ENCODE data around the gene CCDC87. TPM values are rescaled to one million over a fixed set of nuclear protein-coding genes. Genes with fewer than 3 reads are reported as not detected.

Gene CCDC87
- total RNA-seq, 4 donors from 2014 or later = 0.32 to 0.96 TPM; not detected in 2

DNA sequence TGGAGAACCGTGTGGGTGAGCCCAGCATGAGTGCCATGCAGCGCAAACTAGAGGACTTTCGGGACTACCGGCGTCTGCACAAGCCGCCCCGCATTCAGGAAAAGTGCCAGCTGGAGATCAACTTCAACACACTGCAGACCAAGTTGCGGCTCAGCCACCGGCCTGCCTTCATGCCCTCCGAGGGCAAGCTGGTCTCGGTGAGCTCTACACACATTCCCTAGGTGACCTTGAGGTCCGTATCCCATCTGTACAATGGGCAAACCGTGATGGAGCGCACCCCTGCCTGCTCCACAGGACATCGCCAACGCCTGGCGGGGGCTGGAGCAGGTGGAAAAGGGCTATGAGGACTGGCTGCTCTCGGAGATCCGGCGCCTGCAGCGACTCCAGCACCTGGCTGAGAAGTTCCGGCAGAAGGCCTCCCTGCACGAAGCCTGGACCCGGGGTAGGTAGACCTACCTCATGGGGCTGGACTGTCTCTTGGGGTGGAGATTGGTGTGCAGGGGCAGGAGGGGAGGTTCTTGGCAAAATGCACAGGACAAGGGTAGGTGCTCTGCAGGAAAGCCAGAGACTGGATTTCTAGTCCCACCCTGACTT is 35.0 kb downstream of the CCDC87 start:
- H3K27ac ChIP-seq = no peak overlapping the region

DNA sequence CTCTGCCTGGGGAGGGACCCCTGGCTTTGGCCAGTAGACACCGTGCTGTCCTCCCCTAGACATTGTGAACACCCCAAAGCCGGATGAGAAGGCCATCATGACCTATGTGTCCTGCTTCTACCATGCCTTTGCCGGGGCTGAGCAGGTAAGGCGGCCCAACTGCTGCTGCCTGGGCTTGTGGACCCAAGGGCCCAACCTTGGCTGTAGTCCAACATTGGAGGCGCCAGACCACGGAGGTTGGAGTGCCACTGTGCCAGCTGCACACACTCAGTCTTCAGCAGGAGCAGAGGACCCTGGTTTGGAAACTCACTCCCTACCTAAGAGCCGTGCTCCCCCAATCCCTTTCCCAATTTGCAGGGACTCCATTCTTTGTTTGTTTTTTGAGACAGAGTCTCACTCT is 36.8 kb downstream of the CCDC87 start:
- 73% methylated on average over 7 of the region's 7 CpGs; no CpG with 5 or more reads in 1 of the 2 donors for WGBS, 2 donors (ENCODE audit: low coverage in 1 of 2)
- Histone ChIP-seq H3K9me3 (no peaks in the 10 kb centered on the region), H3K27ac (no peak overlapping the region), H3K36me3 (no peaks in the 10 kb centered on the region), H3K27me3 (peaks cover 25% of the 10 kb centered on the region), H3K4me3 (no peak overlapping the region), H3K4me1 (peaks cover 6 to 9% (median 8%) of the 10 kb centered on the region in 4 donors)
- TF ChIP-seq POLR2AphosphoS5 (IDR thresholded peaks at IDR 0.05) (no peak), POLR2A (IDR thresholded peaks at IDR 0.05) (no peak), EP300 (IDR thresholded peaks at IDR 0.05; ENCODE audit: low read depth) (no peak)
- TF ChIP-seq, protein P1, sequence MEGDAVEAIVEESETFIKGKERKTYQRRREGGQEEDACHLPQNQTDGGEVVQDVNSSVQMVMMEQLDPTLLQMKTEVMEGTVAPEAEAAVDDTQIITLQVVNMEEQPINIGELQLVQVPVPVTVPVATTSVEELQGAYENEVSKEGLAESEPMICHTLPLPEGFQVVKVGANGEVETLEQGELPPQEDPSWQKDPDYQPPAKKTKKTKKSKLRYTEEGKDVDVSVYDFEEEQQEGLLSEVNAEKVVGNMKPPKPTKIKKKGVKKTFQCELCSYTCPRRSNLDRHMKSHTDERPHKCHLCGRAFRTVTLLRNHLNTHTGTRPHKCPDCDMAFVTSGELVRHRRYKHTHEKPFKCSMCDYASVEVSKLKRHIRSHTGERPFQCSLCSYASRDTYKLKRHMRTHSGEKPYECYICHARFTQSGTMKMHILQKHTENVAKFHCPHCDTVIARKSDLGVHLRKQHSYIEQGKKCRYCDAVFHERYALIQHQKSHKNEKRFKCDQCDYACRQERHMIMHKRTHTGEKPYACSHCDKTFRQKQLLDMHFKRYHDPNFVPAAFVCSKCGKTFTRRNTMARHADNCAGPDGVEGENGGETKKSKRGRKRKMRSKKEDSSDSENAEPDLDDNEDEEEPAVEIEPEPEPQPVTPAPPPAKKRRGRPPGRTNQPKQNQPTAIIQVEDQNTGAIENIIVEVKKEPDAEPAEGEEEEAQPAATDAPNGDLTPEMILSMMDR (IDR thresholded peaks at IDR 0.05) = no peak
- intact Hi-C loops (cut with DNase I; ENCODE audit: low total_unique reads) = loop anchor here (10.0 kb wide), 1 partner anchor 279 kb away; no protein-coding TSS in a partner anchor
- no peak for DNase-seq
- in situ Hi-C loops (cut with MboI; ENCODE audit: low pct_ligation_motif_present in 1 of 4, low pct_unique_long_range_greater_than_20kb in 1 of 4, low sequenced_read_pairs in 3 of 4) = loop anchor here in 1 of 4 donors (25.0 kb wide), 1 partner anchor 281 kb away; the partner anchor contains the start of gene RCE1

More for the DNA sequence above, 35.0 kb downstream of the CCDC87 start:
- intact Hi-C loops (cut with DNase I; ENCODE audit: low total_unique reads) (loop anchor here (10.0 kb wide), 1 partner anchor 277 kb away; no protein-coding TSS in a partner anchor), in situ Hi-C loops (cut with MboI; ENCODE audit: low pct_ligation_motif_present in 1 of 4, low pct_unique_long_range_greater_than_20kb in 1 of 4, low sequenced_read_pairs in 3 of 4) (loop anchor here in 1 of 4 donors (25.0 kb wide), 1 partner anchor 279 kb away; the partner anchor contains the start of gene RCE1)
- no peak for DNase-seq
- H3K36me3 ChIP-seq = no peaks in the 10 kb centered on the region
- 93% methylated on average over 24 of the region's 24 CpGs; no CpG with 5 or more reads in 1 of the 2 donors for WGBS, 2 donors (ENCODE audit: low coverage in 1 of 2)
- H3K4me1 ChIP-seq = peaks cover 6 to 9% (median 8%) of the 10 kb centered on the region in 4 donors
- H3K4me3 ChIP-seq = no peak overlapping the region
- TF ChIP-seq POLR2A (IDR thresholded peaks at IDR 0.05) (no peak), POLR2AphosphoS5 (IDR thresholded peaks at IDR 0.05) (no peak), EP300 (IDR thresholded peaks at IDR 0.05; ENCODE audit: low read depth) (no peak)
- TF ChIP-seq, protein P1 (IDR thresholded peaks at IDR 0.05) = no peak
- H3K9me3 ChIP-seq = no peaks in the 10 kb centered on the region
- peaks cover 25% of the 10 kb centered on the region for H3K27me3 ChIP-seq

DNA sequence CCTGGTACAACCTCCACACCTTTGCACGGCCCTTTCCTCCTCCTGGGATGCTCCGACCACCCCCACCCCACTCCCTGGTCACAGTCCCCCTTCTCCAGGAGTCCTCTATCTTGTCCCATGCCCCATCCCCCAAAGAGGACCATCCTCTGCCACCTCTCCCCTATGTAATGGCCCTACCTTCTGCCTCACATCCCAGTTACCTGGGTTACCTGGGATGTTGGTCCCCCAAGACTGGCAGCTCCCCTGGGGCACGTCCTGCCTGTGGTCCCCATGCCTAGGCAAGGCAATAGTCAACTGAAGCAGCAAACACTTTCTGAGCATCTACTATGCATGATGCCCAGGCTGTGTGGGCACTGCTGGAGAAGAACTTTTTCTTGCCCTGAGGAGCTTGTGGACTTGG is 37.4 kb downstream of the CCDC87 start:
- WGBS, 2 donors (ENCODE audit: low coverage in 1 of 2) = 46 to 71% methylated on average over 2 to 3 of the region's 3 CpGs
- TF ChIP-seq, protein P1 (IDR thresholded peaks at IDR 0.05) = no peak
- TF ChIP-seq EP300 (IDR thresholded peaks at IDR 0.05; ENCODE audit: low read depth) = no peak

DNA sequence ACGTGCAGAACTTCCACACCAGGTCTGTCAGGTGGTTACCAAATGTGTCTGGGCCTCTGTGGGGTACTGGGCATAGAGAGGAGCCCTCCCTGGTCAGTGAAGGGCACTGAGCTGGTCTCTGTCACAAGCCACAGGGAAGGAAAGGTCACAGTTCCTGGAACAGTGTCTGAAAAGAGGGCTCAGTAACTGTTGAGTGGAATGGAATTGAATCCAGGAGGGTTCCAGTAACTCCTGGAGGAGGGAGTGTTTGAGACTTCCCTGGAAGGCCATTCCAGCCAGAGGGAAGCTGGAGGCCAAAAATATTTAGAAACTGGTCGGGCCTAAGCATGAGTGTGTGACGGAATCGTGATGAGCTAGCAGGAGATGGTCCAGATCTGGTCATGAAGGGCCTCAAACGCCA is 38.3 kb downstream of the CCDC87 start:
- in situ Hi-C loops (cut with MboI; ENCODE audit: low pct_ligation_motif_present in 1 of 4, low pct_unique_long_range_greater_than_20kb in 1 of 4, low sequenced_read_pairs in 3 of 4) (loop anchor here in 1 of 4 donors (25.0 kb wide), 1 partner anchor 283 kb away; the partner anchor contains the start of gene RCE1), intact Hi-C loops (cut with DNase I; ENCODE audit: low total_unique reads) (loop anchor here (10.0 kb wide), 1 partner anchor 280 kb away; no protein-coding TSS in a partner anchor)
- 84 to 90% methylated on average over 2 to 5 of the region's 5 CpGs for WGBS, 2 donors (ENCODE audit: low coverage in 1 of 2)

More for the DNA sequence above, 37.4 kb downstream of the CCDC87 start:
- peaks cover 6 to 9% (median 8%) of the 10 kb centered on the region in 4 donors for H3K4me1 ChIP-seq
- peaks cover 25% of the 10 kb centered on the region for H3K27me3 ChIP-seq
- in situ Hi-C loops (cut with MboI; ENCODE audit: low pct_ligation_motif_present in 1 of 4, low pct_unique_long_range_greater_than_20kb in 1 of 4, low sequenced_read_pairs in 3 of 4) (loop anchor here in 1 of 4 donors (25.0 kb wide), 1 partner anchor 282 kb away; the partner anchor contains the start of gene RCE1), intact Hi-C loops (cut with DNase I; ENCODE audit: low total_unique reads) (loop anchor here (10.0 kb wide), 1 partner anchor 279 kb away; no protein-coding TSS in a partner anchor)
- no peak for DNase-seq
- no peaks in the 10 kb centered on the region for H3K9me3 ChIP-seq
- no peak overlapping the region for H3K4me3 ChIP-seq
- no peak overlapping the region for H3K27ac ChIP-seq
- no peaks in the 10 kb centered on the region for H3K36me3 ChIP-seq

More for the DNA sequence above, 38.3 kb downstream of the CCDC87 start:
- Histone ChIP-seq H3K4me3 (no peak overlapping the region), H3K27me3 (peaks cover 25% of the 10 kb centered on the region), H3K36me3 (no peaks in the 10 kb centered on the region), H3K27ac (no peak overlapping the region), H3K9me3 (no peaks in the 10 kb centered on the region), H3K4me1 (peaks cover 6 to 9% (median 8%) of the 10 kb centered on the region in 4 donors)
- DNase-seq = no peak
- no peak for TF ChIP-seq POLR2AphosphoS5 (IDR thresholded peaks at IDR 0.05)
- TF ChIP-seq EP300 (IDR thresholded peaks at IDR 0.05; ENCODE audit: low read depth) = no peak
- TF ChIP-seq POLR2A (IDR thresholded peaks at IDR 0.05) = no peak
- TF ChIP-seq, protein P1 (IDR thresholded peaks at IDR 0.05) = no peak

Measured in transverse colon (tissue), 4 donors.